Stimulated activated CD8-positive, alpha-beta memory T cell treated with anti-CD3 and anti-CD28 coated beads, Interleukin-7, amount 100 ng/mL, for 4 hours (primary cell): ENCODE results near the gene CASTOR1.
"Not testable (repeated sequence)": the region's sequence is repeated elsewhere in the genome, so short reads cannot be mapped to it uniquely, and the experiment has no call there.

ENCODE experiments used
- DNase-seq, 2 donors: peaks; one replicate each; pipeline ENCODE4 v3.0.0-alpha.2; 2020; ENCODE audit warnings: low read depth in 2 of 2

The CASTOR1 gene

DNA sequence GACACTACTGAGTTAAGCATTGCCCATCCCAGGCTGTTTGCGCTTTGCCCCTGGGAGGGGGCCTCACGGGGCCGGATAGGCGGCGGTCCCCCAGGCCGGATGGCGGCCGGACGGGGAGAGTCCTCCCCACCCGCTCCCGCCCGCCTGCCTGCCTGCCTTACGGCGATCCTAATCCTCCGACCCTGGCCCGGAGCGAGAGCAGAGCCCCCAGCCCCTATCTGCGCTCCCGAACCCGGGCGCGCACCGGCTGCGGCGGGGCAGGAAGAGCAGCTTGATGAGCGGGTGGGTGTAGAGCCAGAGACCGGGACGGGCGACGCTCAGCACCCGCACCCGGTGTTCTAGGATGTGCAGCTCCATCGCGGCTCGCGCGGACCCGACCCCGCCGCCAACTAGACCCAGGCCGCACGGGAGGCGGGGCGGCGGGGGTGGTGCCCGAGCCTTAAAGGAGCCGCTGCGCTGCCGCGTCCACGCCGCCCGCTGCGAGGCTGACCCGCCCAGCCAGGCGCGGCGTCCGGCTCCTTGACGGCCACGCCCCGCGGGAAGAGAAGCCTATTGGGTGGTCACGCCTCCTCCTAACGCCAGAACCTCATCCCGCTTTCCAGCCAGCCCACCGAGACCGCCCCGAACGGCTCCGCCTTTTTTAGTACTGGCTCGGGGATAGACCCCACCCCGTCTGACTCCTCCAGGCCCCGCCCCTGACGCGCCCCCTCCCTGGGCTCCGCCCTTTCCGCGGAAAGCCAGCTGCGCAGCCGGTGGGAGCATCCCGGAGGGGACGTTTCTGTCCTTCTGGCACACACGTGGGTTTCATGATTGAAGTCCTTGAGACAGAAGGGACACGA, at the start of gene CASTOR1:
Gene CASTOR1 (minus strand): TSS at position 365 of the 839 bp plus-strand sequence. CDS start 8 bp downstream, at position 357.
- DNase-seq = peak; percentile 75 to 78

DNA sequence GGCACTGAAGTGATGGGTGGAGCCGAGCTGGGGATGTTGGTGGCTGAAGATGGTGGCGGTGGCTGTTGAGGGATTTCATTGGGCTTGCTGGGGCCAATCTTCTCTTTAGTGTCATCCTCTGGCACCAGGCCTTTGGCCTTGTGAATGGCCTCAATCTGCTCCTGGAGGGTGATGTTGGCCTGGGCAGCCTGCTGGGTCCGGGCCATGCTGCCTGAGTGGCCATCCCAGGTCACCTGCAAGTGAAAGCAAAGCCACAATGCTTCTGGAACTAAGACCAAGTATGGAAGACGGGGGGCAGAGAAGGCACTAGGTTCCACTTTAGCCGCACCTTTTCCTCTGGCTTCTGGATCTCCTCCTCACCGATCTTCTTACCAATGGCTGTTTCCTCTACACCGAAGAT, 49.5 kb upstream of the CASTOR1 start:
- DNase-seq = no peak

DNA sequence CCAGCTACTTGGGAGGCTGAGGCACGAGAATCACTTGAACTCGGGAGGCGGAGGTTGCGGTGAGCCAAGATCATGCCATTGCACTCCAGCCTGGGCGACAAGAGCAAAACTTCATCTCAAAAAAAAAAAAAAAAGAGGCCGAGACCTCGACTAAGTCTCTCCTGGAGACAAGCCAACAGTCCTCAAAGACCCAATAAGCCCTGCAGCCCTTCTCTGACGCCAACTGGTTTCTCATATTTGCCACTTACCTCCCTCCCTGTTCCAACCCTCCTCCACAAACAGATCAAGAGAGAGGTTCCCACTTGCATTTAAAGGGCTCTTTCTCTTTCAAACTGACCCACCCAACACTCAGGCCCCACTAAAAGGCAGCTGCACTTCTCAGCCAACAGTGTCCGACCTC, 49.0 kb upstream of the CASTOR1 start:
- DNase-seq = not testable (repeated sequence)

DNA sequence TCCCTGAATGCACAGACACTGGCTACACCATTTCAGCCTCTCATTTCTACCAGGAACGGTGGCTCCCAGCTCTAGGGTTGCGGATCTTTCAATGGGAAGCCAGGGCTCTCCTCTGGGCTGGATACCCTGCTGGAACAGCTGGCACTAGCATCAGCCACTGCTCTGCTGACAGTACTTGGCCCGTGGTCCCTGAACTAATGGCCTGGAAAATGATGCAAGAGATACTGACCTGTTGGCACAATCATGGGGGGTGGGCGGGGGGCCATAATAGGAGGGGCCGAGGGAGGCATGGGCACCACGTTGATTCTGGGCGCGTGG, 48.1 kb upstream of the CASTOR1 start:
- no peak for DNase-seq

DNA sequence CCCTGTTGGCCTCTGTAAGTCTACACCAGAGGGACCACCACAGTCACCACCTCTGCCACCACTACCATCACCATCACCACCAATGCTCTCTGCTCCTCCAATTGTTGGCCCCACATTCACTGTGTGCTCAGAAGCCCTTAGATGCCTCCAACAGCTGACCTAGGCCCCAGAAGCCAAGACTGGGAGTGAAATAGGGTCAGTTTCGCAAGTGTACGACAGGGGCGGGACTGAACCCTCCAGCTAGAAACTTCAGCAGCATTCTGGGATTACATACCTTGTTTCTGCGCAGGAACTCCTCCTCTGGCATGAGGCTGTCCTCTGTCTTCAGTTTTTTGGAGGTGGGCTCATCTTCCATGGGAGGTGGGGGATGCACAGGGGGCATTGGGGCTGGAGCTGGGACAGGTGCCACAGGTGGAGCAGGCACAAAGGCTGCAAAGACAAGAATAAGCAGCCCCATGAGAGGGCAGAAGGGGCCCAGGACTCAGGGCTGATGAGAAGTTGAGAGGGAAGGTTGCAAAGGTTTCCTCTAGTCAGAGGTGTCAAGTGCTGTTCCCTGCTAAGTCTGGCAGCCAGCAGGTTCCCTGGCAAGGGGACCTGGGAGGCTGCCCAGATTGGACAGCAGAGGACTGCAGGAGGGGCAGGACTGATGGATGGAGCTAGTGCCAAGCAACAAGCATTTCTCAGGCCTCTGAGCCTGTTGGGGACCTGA, 47.6 kb upstream of the CASTOR1 start:
- no peak for DNase-seq

DNA sequence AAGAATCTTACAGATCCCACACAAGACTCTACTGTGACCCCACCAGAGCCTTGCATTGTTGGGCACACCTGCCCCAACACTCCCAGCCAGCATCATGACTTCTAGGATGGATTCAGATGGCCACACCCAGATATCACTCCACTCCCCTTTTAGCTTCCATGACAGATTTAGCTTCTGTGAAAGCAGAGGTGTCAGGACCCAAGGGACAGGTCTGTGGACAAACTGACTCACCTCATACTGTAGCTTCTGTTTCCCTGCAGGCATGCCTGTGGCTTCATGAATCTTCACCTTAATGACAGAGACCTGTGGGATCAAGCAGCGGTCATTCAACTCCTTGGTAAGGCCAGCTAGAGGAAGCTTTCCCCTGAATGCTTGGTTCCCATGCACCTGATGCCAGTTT, 45.9 kb upstream of the CASTOR1 start:
- DNase-seq = no peak

DNA sequence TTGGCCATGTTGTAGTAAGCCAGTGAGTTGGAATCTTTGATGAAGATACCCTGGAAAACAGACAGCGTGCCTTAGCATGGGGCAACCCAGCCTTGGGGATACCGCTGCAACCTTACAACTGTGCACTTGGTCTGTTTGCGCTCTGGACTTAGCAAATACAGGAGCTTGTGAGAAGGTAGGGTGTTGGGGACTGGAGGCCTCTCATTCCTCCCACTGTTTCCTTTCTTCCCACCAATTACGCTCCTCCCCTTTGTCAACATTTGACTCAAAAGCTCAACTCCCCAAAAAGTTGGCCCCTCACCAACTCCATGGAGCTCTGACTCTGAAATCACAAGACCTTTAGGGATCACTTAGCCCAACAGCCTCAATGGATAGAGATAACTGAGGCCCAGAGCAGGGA, 45.3 kb upstream of the CASTOR1 start:
- no peak for DNase-seq

DNA sequence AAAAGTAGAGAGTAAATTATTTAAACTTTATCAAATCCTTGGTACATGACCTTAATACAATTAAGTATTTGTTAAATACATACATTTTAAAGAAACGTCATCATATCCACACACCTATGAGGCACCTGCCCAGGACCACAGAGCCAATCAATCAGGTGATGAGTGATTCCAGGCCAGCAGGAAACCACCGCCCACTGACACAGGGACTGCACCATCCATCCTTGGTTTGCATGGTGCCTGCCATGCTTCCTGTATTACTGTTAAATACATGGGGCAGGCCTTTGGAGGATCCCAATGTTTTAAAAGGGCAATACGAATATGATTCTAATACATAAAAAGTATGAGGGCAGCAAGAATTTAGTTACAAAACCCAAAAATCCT, 44.4 kb upstream of the CASTOR1 start:
- no peak for DNase-seq

DNA sequence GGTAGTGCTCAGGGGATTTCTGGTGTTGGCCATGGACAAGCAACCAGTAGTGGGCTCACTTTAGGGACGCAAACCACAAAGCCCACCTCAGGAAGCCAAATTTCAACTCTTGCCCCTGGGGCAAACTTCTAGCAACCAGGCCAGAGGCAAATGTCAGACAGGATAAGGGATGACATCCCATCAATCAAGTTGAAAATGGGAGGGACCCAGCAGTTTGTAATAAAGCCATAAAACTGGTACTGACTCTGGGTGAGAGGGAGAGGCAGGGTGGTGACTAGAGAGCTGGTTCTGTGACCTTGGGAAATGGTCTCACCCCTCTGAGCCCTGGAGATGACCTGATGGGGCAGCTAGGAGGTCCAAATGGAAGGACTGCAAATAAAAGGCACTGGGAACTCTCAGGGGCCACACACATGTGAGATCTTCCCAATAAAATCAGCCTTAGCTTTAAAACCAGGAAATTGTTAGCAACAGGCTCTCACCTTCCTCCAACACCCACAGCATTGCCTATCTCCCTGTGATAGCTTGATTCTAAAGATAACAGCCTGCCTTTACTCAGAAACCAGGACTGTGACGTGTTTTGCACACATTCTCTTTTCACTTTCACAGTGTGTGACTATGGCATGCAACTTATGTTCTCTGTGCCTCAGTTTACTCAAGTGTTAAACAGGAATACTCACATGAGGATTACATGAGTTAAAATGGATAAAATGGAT, 43.8 kb upstream of the CASTOR1 start:
- no peak for DNase-seq

DNA sequence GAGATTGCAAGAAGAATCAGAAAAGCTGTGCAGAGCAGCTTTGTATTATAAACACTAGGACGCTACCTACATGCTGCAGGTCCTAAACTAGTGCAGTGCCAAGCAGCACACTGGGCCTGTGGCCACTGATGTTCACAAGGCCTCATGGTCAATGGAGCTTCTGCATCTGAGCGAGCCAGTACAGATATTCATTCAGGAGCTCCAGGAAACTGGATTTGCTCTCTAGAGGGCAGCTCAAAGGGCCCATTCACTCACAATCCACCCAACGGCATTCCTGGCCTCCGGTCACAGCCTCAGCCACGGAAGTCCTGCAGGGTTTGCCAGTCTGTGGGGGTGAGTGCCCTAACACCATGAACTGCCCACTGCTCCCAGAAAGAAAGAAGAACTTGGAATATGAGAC, 43.2 kb upstream of the CASTOR1 start:
- no peak for DNase-seq

DNA sequence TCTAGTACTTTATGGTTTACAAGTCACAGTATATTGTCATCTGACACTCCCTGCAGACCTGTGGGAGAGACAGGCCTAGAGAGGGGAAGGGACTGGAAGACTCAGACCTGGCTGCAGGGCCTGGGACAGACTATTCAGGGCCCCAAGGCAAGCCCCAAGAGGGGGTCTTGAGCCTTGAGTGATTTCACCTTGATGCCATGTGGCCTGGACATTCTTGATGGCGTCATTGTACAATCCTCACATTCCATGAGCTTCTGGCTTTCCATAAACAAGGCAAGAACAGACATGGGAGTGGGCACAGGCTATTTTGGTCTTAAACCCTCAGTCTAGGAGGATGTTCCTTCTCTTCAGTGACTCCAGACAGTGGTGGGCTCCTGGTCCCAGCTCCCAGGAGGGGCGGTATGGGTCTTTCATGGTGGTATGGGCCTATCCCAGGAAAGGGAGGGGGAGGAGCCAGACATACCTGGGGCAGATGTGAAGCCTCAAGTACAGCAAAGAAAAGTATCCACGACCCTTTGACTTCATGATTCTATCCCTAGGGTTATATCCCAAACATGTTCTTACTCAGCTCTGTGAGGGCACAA, 39.3 kb upstream of the CASTOR1 start:
- no peak for DNase-seq

DNA sequence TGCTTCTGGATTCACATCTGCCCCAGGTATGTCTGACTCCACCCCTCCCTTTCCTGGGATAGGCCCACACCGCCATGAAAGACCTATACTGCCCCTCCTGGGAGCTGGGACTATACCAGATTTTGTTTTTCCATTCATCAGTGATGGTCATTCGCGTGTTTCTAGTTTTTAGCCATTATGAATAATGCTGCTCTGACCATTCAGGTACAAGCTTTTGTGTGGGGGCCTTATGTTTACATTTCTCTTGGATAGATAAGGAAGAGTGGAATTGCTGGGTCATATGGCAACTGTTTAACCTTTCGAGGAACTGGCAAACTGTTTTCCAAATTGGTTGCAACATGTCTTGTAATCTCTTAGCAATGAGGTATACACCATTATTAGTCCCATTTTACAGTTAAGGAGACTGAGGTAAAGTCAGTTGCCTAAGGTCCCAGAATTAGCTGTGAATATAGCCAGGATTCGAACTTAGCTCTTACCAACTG, 38.6 kb upstream of the CASTOR1 start:
- no peak for DNase-seq

DNA sequence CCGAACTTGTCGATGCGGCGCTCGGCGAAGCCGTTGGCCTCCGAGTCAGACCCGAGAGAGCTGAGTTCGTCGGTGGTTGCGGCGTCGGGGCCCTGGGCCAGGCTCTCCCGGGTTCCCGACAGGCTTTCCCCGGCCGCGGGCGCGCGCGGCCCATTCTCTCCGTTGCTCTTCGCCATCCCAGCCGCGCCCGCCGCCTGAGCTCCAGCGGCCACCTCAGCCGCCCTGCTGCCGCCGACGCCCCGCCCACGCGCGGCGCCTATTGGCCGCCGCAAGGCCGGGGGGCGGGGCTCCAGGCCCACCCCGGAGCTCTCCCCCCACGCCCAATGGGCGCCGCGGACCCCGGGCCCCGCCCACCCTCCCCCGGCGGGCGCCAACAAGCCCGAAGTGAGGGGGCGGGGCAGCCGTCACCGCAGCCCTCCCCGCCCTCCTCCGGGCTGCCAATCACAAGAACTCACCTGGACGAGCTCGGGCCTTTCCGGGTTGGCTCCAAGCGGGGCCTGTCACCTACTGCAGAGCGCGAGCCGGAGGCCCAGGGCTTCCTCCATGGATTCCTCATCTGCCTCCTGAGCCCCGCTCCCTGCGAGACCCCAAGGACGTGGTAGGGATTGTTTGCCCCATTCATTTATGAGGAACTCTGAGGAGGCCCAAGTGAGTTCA, 37.5 kb upstream of the CASTOR1 start, which contains the start of gene TBC1D10A:
Gene TBC1D10A (minus strand): TSS at position 236 of the 657 bp plus-strand sequence. CDS start 60 bp downstream, at position 176.
- DNase-seq = peak; percentile 82 to 95

DNA sequence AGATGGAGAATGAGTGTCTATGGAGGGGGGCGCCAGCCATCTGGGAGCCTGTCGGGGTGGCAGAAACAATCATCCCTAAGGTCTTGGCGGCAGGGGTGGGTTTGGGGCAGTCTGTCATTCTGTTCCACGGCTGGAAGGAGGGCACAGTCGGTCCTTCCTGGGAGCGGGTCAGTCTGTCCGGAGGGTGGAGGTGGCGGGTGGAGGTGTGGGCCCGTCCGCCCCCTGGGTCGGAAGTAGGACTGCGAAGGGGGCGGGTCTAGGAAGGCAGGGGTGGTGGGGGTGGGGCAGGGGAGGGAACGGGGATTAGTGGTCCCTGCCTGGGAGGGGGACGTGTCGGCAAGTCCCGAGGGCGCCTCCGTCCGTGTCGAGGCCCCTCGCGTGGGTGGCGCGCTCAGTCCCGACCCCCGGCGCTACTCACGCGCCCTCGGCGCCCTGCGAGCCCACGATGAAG, 37.0 kb upstream of the CASTOR1 start:
- DNase-seq = peak in 1 of 2 donors; percentile 18

DNA sequence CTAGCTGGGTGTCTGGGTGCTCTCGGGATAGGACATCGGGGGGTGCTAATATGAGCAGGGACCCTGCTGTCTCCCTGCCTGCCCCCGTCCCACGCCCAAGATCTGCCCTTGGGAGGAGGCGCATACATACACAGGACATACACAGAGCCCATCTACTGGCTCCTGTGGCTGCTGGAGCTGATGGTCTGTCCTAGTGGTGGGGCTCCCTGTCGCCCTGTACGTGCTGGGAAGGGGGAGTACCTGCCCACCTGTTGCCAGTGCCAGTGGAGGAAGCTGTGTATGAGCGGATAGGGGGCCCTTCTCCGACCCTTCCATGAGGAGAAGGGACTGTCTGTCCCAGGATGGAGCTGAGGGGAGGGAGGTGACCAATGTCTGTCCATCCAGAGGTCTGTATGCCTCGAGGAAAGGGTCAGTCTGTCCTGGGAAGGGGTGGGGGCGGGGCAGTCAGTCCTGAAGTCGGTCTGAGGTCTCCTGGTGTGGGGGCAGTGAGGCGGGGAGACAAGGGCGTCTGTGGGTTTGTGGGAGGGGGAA, 36.5 kb upstream of the CASTOR1 start:
- no peak for DNase-seq

DNA sequence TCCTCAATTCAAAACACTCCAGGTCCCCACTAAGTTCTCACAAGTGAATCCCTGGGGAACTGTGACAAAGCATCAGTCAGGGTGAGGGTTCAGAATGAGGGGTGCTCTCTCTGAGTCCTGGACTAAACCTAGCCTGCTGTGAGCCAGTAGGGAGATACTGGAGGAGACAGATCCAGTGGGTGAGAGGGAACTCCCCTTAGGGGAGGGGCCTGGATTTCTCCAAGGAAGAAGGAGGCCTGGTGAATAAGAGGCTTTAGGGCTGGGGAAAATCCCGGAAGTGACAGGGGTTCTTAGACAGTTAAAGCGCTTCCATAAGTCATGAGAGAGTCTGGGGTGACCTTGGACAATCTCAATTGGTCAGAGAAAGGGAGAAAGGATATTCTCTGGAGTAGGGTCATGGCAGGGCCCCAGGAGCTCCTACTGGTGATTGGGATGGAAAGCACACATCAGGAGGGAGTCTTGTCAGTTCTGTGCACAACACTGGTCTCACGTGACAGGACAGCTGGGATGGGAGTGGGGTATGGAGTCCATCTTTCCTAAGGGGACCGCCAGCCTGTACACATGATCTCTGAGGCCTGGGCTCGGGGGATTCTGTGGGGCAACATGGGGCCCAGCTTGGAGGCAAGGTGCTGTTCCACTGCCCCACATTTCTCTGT, 35.9 kb upstream of the CASTOR1 start:
- no peak for DNase-seq

DNA sequence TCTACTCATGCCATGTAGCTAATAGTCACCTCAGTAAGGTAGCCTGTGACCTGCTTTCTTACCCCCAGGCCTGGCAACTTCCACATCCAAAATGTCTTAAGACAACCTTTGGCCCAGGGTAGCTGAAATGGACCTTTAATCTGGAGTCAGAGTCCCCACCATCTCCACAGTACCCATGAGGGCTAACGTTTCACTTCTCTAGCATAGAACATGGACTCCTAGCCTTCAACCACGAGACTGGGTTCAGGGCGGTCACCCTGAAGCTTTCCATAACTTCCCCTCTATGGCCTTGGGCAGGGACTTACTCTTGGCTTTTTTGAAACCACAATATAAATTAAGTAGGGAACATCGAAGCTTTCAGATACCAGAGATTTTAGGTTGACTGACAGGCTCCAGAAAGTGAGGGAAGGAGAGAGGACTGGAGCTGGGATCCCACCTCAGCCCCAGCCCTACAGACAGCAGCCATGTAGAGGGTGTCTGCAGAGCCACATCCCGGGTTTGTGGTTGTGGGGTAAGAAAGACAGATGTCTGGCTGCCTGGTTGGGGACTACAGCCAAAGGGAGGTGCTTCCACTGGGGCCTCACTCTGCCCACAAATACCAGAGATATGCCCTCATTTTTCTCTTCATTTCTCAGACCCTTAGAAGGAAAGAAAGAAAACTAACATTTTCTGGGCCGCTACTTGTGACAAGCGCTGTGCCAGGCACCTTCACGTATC, 34.9 kb upstream of the CASTOR1 start:
- no peak for DNase-seq

DNA sequence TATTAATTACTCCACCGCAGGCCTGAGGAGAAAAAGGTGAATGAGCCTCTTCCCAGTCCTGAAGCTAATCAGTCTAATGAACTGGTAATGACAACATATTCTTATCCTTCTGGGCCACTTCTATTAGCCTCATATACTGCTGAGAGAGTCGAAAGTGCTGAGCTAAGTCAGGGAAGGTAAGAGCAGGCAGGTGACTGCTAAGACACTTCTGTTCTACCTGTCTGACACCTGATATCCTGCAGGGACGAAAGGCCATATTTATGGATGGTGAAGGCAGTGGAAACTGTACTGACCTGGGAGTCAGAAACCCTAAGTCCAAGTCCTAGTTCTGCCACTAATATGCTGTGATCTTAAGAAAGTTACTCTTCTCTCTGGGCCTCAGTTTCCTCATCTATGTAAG, 33.9 kb upstream of the CASTOR1 start:
- no peak for DNase-seq

DNA sequence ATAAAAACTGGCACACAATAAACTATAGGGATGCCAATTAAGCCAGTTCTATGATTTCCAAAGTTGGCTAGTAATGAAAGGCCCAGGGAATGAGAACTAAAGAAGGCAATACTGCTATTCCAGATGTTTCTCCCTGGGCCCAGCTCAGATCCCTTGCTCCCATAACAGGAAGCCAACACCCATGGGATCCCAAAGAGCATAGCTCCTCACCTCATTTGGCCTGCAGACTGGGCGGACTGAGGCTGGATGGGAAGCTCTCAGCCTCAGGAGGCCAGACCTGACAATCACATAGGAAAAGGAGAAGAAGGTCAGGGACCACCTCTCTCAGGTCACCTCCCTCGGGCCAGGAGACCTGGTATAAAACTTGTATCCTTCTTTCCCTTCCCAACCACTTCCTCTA, 32.2 kb upstream of the CASTOR1 start:
- DNase-seq = no peak

DNA sequence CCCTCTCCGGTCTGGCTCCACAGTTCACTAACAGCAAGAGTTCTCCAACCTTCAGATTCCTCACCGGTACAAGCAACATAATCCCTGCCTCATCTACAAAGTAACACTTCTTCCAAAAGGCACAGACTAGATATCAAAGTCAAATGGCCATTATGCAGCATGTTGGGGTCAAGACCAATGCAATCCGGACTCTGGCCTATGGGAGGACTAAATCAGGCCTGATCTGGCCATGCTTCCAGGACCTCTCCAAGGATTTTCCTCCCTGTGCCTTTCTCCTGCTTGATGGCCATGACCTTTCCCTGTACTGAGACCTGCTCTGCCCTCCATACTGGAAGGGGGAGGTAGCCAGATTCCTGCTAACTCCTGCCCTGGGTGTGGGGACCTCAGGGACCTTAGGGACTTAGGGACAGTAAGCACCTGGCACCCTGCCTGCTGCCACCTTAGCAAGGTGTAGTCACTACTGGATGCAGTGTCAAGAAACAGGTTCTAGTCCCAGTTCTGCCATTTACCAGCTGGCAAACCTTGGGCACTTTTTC, 30.8 kb upstream of the CASTOR1 start:
- no peak for DNase-seq
